Measurements from ENCODE around the gene FAM227B.
"Not testable (repeated sequence)": the region's sequence is repeated elsewhere in the genome, so short reads cannot be mapped to it uniquely, and the experiment has no call there.

The FAM227B gene

GRCh38 chr15:49625460-49626036 is 4.9 kb upstream of the FAM227B start:
- H3K4me1 Mint-ChIP-seq, result peaks cover 16% of the 10 kb centered on the region in 2 donors
- ATAC-seq (replicated peaks) (no peak), DNase-seq (no peak)
- peaks cover 3% of the 10 kb centered on the region in 2 donors for H3K9me3 Mint-ChIP-seq
- no peak overlapping the region for H3K27ac Mint-ChIP-seq
- no peak overlapping the region for H3K4me3 Mint-ChIP-seq
- H3K36me3 Mint-ChIP-seq, result peaks cover 11 to 27% of the 10 kb centered on the region in 2 donors
- no peaks in the 10 kb centered on the region for H3K27me3 Mint-ChIP-seq

DNA sequence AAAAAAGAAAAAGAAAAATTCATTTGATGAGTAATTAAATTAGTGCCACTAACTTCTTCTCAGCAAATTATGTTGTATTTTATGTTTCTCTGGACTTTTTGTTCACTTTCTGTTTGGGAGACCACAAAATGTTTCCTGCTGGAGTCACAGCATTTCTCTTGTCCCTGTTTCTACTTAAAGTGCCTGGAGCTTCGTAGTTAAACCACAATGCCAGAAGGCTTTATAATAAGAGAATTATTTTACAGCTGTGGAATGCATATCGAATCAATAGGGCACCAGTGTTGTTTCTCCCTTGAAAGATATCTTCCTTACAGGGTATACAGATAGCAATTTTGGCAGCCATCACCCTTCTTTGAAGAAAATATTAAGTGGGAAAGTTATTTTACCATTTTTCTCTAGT is 3.4 kb upstream of the FAM227B start:
- ATAC-seq (replicated peaks), result no peak
- Mint-ChIP-seq H3K36me3 (peaks cover 11 to 17% of the 10 kb centered on the region in 2 donors), H3K4me1 (peaks cover 18 to 22% of the 10 kb centered on the region in 2 donors), H3K4me3 (no peak overlapping the region), H3K27me3 (no peaks in the 10 kb centered on the region), H3K9me3 (peaks cover 3% of the 10 kb centered on the region in 2 donors), H3K27ac (no peak overlapping the region)
- DNase-seq, result no peak

- Mint-ChIP-seq H3K4me1 (peaks cover 18 to 22% of the 10 kb centered on the region in 2 donors), H3K9me3 (peaks cover 3% of the 10 kb centered on the region in 2 donors), H3K36me3 (peaks cover 8 to 13% of the 10 kb centered on the region in 2 donors), H3K27ac (no peak overlapping the region), H3K4me3 (no peak overlapping the region), H3K27me3 (no peaks in the 10 kb centered on the region)
- ATAC-seq (replicated peaks) (no peak), DNase-seq (no peak)
These were observed 1.9 kb upstream of the FAM227B start for GRCh38 chr15:49622561-49622960.

DNA sequence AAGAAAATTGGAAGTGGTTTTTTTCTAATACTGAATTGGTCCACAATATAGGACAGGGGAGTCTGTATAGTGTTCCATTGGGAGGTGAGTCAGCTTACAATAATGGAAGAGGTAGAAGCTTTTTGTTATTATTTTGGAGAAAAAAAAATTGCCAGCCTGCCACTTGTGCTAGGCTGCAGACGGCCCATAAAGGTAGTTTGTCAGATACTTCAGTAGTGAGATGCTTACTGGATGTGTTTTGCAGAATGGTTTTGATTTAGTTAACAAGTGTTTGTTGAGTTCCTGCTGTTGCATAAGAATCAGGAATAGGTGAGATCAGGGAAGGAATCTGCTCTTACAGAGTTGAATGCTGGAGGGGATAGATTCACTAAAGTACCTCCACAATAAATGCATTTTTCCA is 1.3 kb upstream of the FAM227B start:
- H3K27me3 Mint-ChIP-seq, result no peaks in the 10 kb centered on the region
- peak overlapping the region; percentile 83 to 84 for H3K4me3 Mint-ChIP-seq
- peak overlapping the region; percentile 92 for H3K27ac Mint-ChIP-seq
- DNase-seq (no peak), ATAC-seq (replicated peaks) (no peak)
- H3K4me1 Mint-ChIP-seq, result peaks cover 18 to 22% of the 10 kb centered on the region in 2 donors
- peaks cover 8 to 13% of the 10 kb centered on the region in 2 donors for H3K36me3 Mint-ChIP-seq
- H3K9me3 Mint-ChIP-seq, result peaks cover 3% of the 10 kb centered on the region in 2 donors

DNA sequence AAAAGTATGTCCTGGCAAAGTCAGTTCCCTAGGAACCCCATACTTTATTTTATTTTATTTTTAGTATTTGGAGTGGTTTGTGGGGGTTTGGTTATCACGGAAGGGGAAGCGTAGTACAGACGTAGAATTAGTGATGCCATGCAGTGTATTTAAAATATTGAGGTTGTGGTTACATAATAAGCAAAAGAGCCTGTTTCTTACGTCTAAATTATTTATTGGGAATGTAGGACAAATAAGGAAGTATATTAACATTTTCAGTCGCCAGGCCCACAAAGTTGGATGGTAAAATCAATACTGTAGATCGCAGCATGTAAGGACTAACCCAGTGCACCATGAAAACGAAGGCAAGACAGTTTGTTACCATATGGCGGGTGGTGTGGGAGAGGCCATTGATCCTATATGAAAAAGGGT is 788 bp upstream of the FAM227B start:
- Mint-ChIP-seq H3K27ac (peak overlapping the region; percentile 92), H3K4me1 (peaks cover 18 to 22% of the 10 kb centered on the region in 2 donors), H3K4me3 (peak overlapping the region; percentile 83 to 84), H3K36me3 (peaks cover 10 to 13% of the 10 kb centered on the region in 2 donors), H3K27me3 (no peaks in the 10 kb centered on the region), H3K9me3 (peaks cover 3% of the 10 kb centered on the region in 2 donors)
- no peak for DNase-seq
- ATAC-seq (replicated peaks), result no peak

DNA sequence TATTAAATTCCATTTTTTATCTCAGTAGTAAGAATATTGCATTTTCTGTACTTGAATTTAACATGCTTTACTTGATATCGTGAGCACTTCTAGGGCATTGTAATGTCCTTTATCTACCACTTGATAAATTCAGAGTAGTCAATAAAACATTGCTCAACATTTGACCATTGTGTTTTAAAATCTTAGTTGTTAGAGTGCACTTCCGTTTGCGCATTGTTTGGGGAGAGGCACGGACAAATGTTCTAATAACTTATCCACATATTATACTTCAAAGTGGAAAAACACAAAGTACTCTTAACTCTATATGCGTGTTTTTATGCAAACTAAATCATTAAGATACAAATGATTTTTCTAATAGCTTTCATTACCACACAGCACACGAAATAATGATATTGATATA is 419 bp downstream of the FAM227B start:
- no peaks in the 10 kb centered on the region for H3K27me3 Mint-ChIP-seq
- DNase-seq, result no peak
- H3K27ac Mint-ChIP-seq, result peak overlapping the region; percentile 92
- H3K4me3 Mint-ChIP-seq, result peak overlapping the region; percentile 83 to 84
- peaks cover 11 to 16% of the 10 kb centered on the region in 2 donors for H3K36me3 Mint-ChIP-seq
- peaks cover 4 to 6% of the 10 kb centered on the region in 2 donors for H3K9me3 Mint-ChIP-seq
- ATAC-seq (replicated peaks), result no peak
- peaks cover 16 to 22% of the 10 kb centered on the region in 2 donors for H3K4me1 Mint-ChIP-seq

- Mint-ChIP-seq H3K4me3 (no peak overlapping the region), H3K27me3 (no peaks in the 10 kb centered on the region), H3K36me3 (peaks cover 15 to 21% of the 10 kb centered on the region in 2 donors), H3K27ac (no peak overlapping the region), H3K9me3 (peaks cover 12 to 13% of the 10 kb centered on the region in 2 donors), H3K4me1 (peaks cover 16 to 22% of the 10 kb centered on the region in 2 donors)
- ATAC-seq (replicated peaks) (no peak), DNase-seq (no peak)
These were observed 1.4 kb downstream of the FAM227B start for GRCh38 chr15:49619226-49619625.

DNA sequence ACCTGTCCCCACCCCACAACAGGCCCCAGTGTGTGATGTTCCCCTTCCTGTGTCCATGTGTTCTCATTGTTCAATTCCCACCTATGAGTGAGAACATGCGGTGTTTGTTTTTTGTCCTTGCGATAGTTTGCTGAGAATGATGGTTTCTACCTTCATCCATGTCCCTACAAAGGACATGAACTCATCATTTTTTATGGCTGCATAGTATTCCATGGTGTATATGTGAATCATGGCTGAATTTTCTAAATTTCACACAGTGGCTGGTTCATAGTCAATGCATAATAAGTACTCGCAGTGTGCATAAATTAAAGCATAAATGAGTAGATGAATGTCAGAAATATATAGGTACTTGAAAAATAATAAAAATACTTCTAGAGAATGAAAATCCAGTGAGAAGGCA is 8.4 kb downstream of the FAM227B start:
- Mint-ChIP-seq H3K36me3 (peaks cover 22% of the 10 kb centered on the region in 2 donors), H3K9me3 (peaks cover 12 to 16% of the 10 kb centered on the region in 2 donors)
- not testable (repeated sequence) for ATAC-seq (replicated peaks); DNase-seq; H3K27ac Mint-ChIP-seq; H3K27me3 Mint-ChIP-seq; H3K4me1 Mint-ChIP-seq; H3K4me3 Mint-ChIP-seq

DNA sequence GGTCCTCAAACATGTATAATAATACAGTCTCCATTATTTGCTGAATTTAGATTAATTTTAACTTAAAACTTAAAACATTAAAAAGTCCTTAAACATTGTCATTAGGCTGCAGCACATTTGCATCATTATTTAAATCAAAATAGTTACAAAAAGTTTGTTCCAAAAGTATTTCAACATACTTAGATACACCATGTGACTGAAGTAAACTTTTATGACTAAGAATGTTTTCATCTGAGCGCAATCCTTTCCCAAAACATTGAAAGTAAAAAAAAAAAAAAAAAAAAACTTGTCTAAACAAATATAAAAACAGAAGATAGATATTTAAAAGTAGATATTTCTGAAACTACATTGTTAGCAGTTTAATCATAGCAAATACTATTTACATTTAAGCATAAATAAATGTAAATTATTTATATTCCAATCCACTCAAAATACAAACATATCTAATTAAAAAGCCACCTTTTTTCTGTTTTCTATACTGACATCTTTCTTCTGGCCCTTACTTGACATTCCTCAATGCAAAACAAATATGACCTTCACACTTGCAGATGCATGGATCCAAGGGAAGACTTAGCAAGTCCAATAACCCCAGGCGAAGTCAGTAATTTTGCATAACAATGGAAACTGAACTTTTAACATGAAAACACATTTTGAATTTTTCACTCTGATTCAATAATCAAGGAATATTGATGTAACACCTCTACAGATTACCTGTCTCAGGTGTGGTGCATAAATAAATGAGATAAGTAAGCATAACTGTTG is 10.3 kb downstream of the FAM227B start:
- no peak for DNase-seq
- Mint-ChIP-seq H3K4me3 (no peak overlapping the region), H3K36me3 (peaks cover 24% of the 10 kb centered on the region in 2 donors), H3K27ac (no peak overlapping the region), H3K27me3 (no peaks in the 10 kb centered on the region), H3K4me1 (no peaks in the 10 kb centered on the region), H3K9me3 (peaks cover 9 to 12% of the 10 kb centered on the region in 2 donors)
- ATAC-seq (replicated peaks), result no peak

DNA sequence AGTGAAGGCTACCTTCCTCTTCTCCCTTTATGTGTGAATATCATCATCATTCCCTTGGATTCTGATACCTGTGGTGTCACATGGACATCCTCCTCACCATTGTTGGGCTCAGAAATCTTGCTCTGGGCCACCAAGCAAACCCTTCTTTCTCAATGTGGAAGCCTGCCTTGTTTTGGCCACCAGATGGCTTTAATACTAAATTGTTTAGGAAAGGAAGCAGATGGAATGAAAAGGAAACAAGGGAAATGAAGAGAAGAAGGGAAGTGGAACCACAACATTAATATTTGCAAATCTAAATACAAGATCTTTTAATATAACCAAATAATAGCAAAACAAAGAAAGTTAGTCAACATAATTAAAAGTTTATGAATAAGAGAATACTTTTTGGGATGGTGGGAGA is 14.0 kb downstream of the FAM227B start:
- Mint-ChIP-seq H3K9me3 (peaks cover 14 to 17% of the 10 kb centered on the region in 2 donors), H3K4me3 (no peak overlapping the region), H3K4me1 (no peaks in the 10 kb centered on the region), H3K27ac (no peak overlapping the region), H3K36me3 (peaks cover 19 to 23% of the 10 kb centered on the region in 2 donors), H3K27me3 (no peaks in the 10 kb centered on the region)
- ATAC-seq (replicated peaks), result no peak
- DNase-seq, result no peak

GRCh38 chr15:49605588-49605987 is 15.0 kb downstream of the FAM227B start:
- ATAC-seq (replicated peaks) (no peak), DNase-seq (no peak)
- H3K9me3 Mint-ChIP-seq, result peaks cover 19% of the 10 kb centered on the region in 2 donors
- no peaks in the 10 kb centered on the region for H3K27me3 Mint-ChIP-seq
- no peak overlapping the region for H3K27ac Mint-ChIP-seq
- H3K4me1 Mint-ChIP-seq, result no peaks in the 10 kb centered on the region
- H3K4me3 Mint-ChIP-seq, result no peak overlapping the region
- H3K36me3 Mint-ChIP-seq, result peaks cover 22 to 28% of the 10 kb centered on the region in 2 donors

GRCh38 chr15:49604625-49605409 is 15.8 kb downstream of the FAM227B start:
- no peak for DNase-seq
- H3K4me3 Mint-ChIP-seq, result no peak overlapping the region
- H3K4me1 Mint-ChIP-seq, result no peaks in the 10 kb centered on the region
- H3K27me3 Mint-ChIP-seq, result no peaks in the 10 kb centered on the region
- peaks cover 19% of the 10 kb centered on the region in 2 donors for H3K9me3 Mint-ChIP-seq
- ATAC-seq (replicated peaks), result no peak
- H3K27ac Mint-ChIP-seq, result no peak overlapping the region
- H3K36me3 Mint-ChIP-seq, result peaks cover 22 to 33% of the 10 kb centered on the region in 2 donors

GRCh38 chr15:49592829-49593316 is 27.7 kb downstream of the FAM227B start:
- Mint-ChIP-seq H3K36me3 (peaks cover 11 to 27% of the 10 kb centered on the region in 2 donors), H3K9me3 (peaks cover 8 to 19% of the 10 kb centered on the region in 2 donors)
- not testable (repeated sequence) for H3K4me1 Mint-ChIP-seq; H3K27me3 Mint-ChIP-seq; DNase-seq; H3K27ac Mint-ChIP-seq; H3K4me3 Mint-ChIP-seq; ATAC-seq (replicated peaks)

- Mint-ChIP-seq H3K9me3 (peaks cover 0 to 9% of the 10 kb centered on the region in 2 donors), H3K36me3 (peaks cover 11 to 20% of the 10 kb centered on the region in 2 donors), H3K27me3 (no peaks in the 10 kb centered on the region), H3K4me1 (no peaks in the 10 kb centered on the region), H3K27ac (no peak overlapping the region), H3K4me3 (no peak overlapping the region)
- no peak for DNase-seq
- no peak for ATAC-seq (replicated peaks)
These were observed 31.6 kb downstream of the FAM227B start for GRCh38 chr15:49589030-49589429.
